ENCODE results near the gene SPATA3.

DNA sequence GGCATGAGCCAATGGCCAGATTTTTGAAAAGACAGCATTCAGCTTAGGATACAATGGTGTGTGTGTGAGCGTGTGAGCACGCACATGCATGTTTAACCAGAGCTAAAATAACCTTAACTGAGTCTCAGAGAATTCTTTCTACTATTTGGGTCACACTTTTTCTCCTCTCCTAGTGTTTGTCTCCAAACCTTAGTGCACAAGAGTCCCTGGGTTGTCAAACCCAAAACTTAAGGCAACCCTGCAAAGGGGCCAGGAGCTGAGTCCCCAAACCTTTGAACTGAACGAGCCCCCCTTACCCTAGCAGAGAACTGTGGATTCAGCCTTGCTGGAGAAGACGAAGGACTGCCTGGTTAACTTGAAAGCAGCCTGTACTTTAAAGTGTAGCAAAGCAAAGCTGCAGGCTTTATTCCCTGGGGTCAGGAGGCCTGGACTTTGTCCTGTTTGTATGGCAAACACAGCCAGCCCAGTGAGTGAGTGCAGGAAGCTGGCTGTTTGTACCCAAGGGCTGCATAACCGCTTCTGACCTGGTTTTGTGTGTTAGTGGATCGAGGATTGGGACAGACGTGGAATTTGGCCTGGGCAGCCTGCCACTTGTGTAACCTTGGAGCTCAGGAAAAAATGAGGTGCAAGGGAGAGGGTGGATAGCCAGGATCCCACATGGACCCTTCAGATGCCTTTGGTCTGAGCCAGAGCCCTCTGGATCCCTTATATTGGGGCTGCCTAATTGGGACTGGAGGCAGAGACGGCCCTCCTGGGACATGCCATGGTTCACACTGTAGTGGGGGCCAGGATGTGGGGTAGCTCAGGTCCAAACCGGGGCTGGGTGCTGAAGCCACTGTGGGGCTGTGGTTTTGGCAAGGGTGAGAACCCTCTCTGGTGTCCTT lies 54.3 kb downstream of the SPATA3 start:
- TF ChIP-seq, protein P1, sequence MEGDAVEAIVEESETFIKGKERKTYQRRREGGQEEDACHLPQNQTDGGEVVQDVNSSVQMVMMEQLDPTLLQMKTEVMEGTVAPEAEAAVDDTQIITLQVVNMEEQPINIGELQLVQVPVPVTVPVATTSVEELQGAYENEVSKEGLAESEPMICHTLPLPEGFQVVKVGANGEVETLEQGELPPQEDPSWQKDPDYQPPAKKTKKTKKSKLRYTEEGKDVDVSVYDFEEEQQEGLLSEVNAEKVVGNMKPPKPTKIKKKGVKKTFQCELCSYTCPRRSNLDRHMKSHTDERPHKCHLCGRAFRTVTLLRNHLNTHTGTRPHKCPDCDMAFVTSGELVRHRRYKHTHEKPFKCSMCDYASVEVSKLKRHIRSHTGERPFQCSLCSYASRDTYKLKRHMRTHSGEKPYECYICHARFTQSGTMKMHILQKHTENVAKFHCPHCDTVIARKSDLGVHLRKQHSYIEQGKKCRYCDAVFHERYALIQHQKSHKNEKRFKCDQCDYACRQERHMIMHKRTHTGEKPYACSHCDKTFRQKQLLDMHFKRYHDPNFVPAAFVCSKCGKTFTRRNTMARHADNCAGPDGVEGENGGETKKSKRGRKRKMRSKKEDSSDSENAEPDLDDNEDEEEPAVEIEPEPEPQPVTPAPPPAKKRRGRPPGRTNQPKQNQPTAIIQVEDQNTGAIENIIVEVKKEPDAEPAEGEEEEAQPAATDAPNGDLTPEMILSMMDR (IDR thresholded peaks at IDR 0.05): peak in 1 of 7 experiments; percentile 13
- TF ChIP-seq POLR2A (IDR thresholded peaks at IDR 0.05): peak; percentile 8 to 52 (median 50)
